Osteocyte (in vitro differentiated cells): ENCODE measurements around the gene MDN1. TPM values are rescaled to one million over a fixed set of nuclear protein-coding genes. Genes with fewer than 3 reads are reported as not detected.

ENCODE experiments used
- DNase-seq: peaks from one replicate; pipeline ENCODE4 v3.0.0; 2021; ENCODE audit warnings: mixed read lengths; ENCODE audit not compliant: unreplicated experiment; ENCODE audit errors: extremely low spot score
- H3K27ac Mint-ChIP-seq: one replicate; pipeline ENCODE4 v1.8.0; 2021; ENCODE audit warnings: mild to moderate bottlenecking, mixed read lengths; ENCODE audit not compliant: unreplicated experiment
- H3K27me3 Mint-ChIP-seq: one replicate; pipeline ENCODE4 v1.8.0; 2021; ENCODE audit warnings: mixed read lengths; ENCODE audit not compliant: unreplicated experiment
- H3K36me3 Mint-ChIP-seq: one replicate; pipeline ENCODE4 v1.8.0; 2021; ENCODE audit warnings: mixed read lengths; ENCODE audit not compliant: unreplicated experiment
- H3K4me1 Mint-ChIP-seq: one replicate; pipeline ENCODE4 v1.8.0; 2021; ENCODE audit warnings: mixed read lengths; ENCODE audit not compliant: unreplicated experiment
- H3K4me3 Mint-ChIP-seq: one replicate; pipeline ENCODE4 v1.8.0; 2021; ENCODE audit warnings: mild to moderate bottlenecking, moderate library complexity, mixed read lengths; ENCODE audit not compliant: unreplicated experiment
- H3K9me3 Mint-ChIP-seq: one replicate; pipeline ENCODE4 v1.8.0; 2021; ENCODE audit warnings: mixed read lengths; ENCODE audit not compliant: unreplicated experiment
- CTCF ChIP-seq: fragments of 200-600 bp; sonication (generic); IDR thresholded peaks from 2 replicates; pipeline ENCODE4 v1.5.0; 2021; ENCODE audit warnings: antibody characterized with exemption, mild to moderate bottlenecking, moderate library complexity
- total RNA-seq: library from RNA; stranded (reverse); gene quantifications from 2 replicates; pipeline ENCODE4 v1.2.1, GENCODE V29; 2021

MDN1 gene
- total RNA-seq, 1 donor from 2014 or later = 30.8 TPM

DNA sequence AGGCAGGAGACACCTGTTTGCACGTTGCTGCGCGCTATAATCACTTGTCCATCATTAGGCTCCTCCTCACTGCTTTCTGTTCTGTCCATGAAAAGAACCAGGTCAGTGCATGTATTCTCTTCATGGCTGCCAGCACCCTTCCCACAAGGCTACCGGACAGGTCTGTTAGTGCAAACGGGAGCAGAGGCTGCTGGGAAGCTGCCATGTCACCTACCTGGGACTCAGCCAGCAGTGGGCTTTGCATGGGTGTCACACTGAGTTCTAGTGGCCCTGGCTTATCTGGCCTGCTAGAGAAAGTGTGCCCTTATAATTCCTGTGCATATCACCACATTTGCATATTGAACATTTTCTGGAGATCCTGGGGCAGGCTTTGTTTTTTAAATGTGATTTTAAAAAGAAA lies 205.8 kb downstream of the MDN1 start:
- Mint-ChIP-seq H3K27ac (no peak overlapping the region), H3K4me1 (no peaks in the 10 kb centered on the region), H3K9me3 (no peaks in the 10 kb centered on the region), H3K4me3 (no peak overlapping the region), H3K36me3 (no peaks in the 10 kb centered on the region), H3K27me3 (no peaks in the 10 kb centered on the region)
- no peak for DNase-seq
- no peak for TF ChIP-seq CTCF

- H3K27me3 Mint-ChIP-seq = no peaks in the 10 kb centered on the region
- H3K4me1 Mint-ChIP-seq = no peaks in the 10 kb centered on the region
- H3K9me3 Mint-ChIP-seq = no peaks in the 10 kb centered on the region
- no peaks in the 10 kb centered on the region for H3K36me3 Mint-ChIP-seq
- DNase-seq = no peak
- no peak overlapping the region for H3K4me3 Mint-ChIP-seq
- no peak overlapping the region for H3K27ac Mint-ChIP-seq
- TF ChIP-seq CTCF = no peak
Observed at GRCh38 chr6:89612121-89612520, 207.5 kb downstream of the MDN1 start.

- no peaks in the 10 kb centered on the region for H3K4me1 Mint-ChIP-seq
- H3K4me3 Mint-ChIP-seq = no peak overlapping the region
- H3K27ac Mint-ChIP-seq = no peak overlapping the region
- H3K27me3 Mint-ChIP-seq = no peaks in the 10 kb centered on the region
- no peaks in the 10 kb centered on the region for H3K9me3 Mint-ChIP-seq
- TF ChIP-seq CTCF = no peak
- DNase-seq = no peak
- no peaks in the 10 kb centered on the region for H3K36me3 Mint-ChIP-seq
Observed at GRCh38 chr6:89611666-89612065, 207.9 kb downstream of the MDN1 start.

- H3K4me3 Mint-ChIP-seq = no peak overlapping the region
- H3K4me1 Mint-ChIP-seq = no peaks in the 10 kb centered on the region
- no peak overlapping the region for H3K27ac Mint-ChIP-seq
- no peak for DNase-seq
- H3K36me3 Mint-ChIP-seq = no peaks in the 10 kb centered on the region
- no peaks in the 10 kb centered on the region for H3K27me3 Mint-ChIP-seq
- peak; percentile 72 for TF ChIP-seq CTCF
- no peaks in the 10 kb centered on the region for H3K9me3 Mint-ChIP-seq
Observed at GRCh38 chr6:89610149-89610642, 209.4 kb downstream of the MDN1 start.

DNA sequence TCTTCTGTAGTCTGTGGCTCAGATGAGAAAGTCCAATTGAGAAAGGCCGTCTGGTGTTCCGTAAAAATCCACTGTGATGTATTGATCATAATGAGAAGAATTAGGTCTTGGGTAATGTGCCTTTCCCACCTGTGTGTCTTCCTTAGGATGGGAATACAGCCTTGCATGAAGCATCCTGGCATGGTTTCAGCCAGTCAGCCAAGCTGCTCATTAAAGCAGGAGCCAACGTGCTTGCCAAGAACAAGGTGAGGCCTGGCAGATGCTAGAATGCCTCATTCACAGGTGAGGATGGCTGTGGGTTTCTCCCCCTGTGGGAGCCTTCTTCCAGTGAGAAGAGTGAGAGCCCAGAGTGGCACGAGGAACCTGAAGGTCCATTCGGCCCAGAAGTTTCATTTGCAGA lies 213.7 kb downstream of the MDN1 start:
- no peak for DNase-seq
- no peak for TF ChIP-seq CTCF
- no peak overlapping the region for H3K27ac Mint-ChIP-seq
- H3K36me3 Mint-ChIP-seq = no peaks in the 10 kb centered on the region
- no peaks in the 10 kb centered on the region for H3K4me1 Mint-ChIP-seq
- H3K27me3 Mint-ChIP-seq = no peaks in the 10 kb centered on the region
- no peak overlapping the region for H3K4me3 Mint-ChIP-seq
- H3K9me3 Mint-ChIP-seq = no peaks in the 10 kb centered on the region
